Right lobe of liver (tissue), 6 donors: Measurements from ENCODE around the gene CD300E. TPM values are rescaled to one million over a fixed set of nuclear protein-coding genes. Genes with fewer than 3 reads are reported as not detected.
A peak's percentile ranks its signal among the peaks of the same experiment; 100 is the strongest.
"Not testable (repeated sequence)": the region's sequence is repeated elsewhere in the genome, so short reads cannot be mapped to it uniquely, and the experiment has no call there.

Source experiments
- ATAC-seq, 4 donors: fragments of 200-7000 bp; cut with Tn5 transposase; one replicate each; pipeline ENCODE4 v1.9.1; 2020; ENCODE audit warnings: mild to moderate bottlenecking in 4 of 4, moderate library complexity in 4 of 4
- DNase-seq, 3 donors: peaks; one replicate each; pipeline ENCODE4 v3.0.0-alpha.2; 2020
- H3K27ac ChIP-seq, 3 donors: fragments of 200-600 bp; one replicate each; pipeline ENCODE4 v1.8.0; 2022
- H3K27me3 ChIP-seq, 2 donors: fragments of 200-600 bp; one replicate each; pipeline ENCODE4 v1.8.0; 2022
- H3K36me3 ChIP-seq, 4 donors: fragments of 200-600 bp; sonication (generic) in 1 of 4; one replicate each; pipeline versions ENCODE4 v1.5.1 to v1.8.0; 2017 to 2022; ENCODE audit warnings: control low read depth in 1 of 4
- H3K4me1 ChIP-seq, 4 donors: fragments of 200-600 bp; sonication (generic) in 1 of 4; one replicate each; pipeline versions ENCODE4 v1.5.1 to v1.8.0; 2017 to 2022; ENCODE audit warnings: control low read depth in 1 of 4
- H3K4me3 ChIP-seq, 3 donors: fragments of 200-600 bp; one replicate each; pipeline ENCODE4 v1.8.0; 2022
- H3K9me3 ChIP-seq, 4 donors: fragments of 200-600 bp; sonication (generic) in 1 of 4; one replicate each; pipeline versions ENCODE4 v1.5.1 to v1.8.0; 2017 to 2022; ENCODE audit warnings: control low read depth in 1 of 4
- CTCF ChIP-seq, 4 donors: fragments of 200-600 bp in 3 of 4; fragments of 450-650 bp in 1 of 4; IDR thresholded peaks; one replicate each; pipeline versions ENCODE4 v1.5.1 to v1.8.0; 2016 to 2022; ENCODE audit warnings: antibody characterized with exemption in 4 of 4, mild to moderate bottlenecking in 2 of 4
- POLR2A ChIP-seq: fragments of 450-650 bp; IDR thresholded peaks from one replicate; pipeline ENCODE4 v1.6.1; 2017; ENCODE audit warnings: antibody characterized with exemption, mild to moderate bottlenecking
- WGBS: methylation state at CpG from one replicate; pipeline ENCODE4 v1.1.6; 2018; ENCODE audit warnings: low coverage, low lambda C conversion rate; ENCODE audit not compliant: insufficient coverage; ENCODE audit errors: missing lambda C conversion rate; 5-methylcytosine and 5-hydroxymethylcytosine counted together
- intact Hi-C, 2 donors: fragments of 100-400 bp; cut with DNase I; formaldehyde crosslinking; loops; one replicate each; pipeline versions ENCODE4 v1.11.2 to v1.14.1; 2022
- total RNA-seq, 6 experiments: library from RNA; depleted of rRNA in 2 of 6; stranded (reverse); fragments of >200 nt in 2 of 6; fragmentation: NEBNext Ultra II Directional in 3 of 6; extraction: Animal tissue kit (Norgen Biotek cat#: 25700) in 3 of 6; gene quantifications; one replicate each; pipeline versions ENCODE4 v1.1.0 to v1.2.4, GENCODE V29; 2016 to 2023
- donor health status: DM: no; HTN: yes; CAD: no.
- donor health status: DM: no; HTN: no; CAD: no.
- donor health status: DM: no; HTN: no; CAD: no.
- donor health status: DM: no; HTN: yes; CAD: no.
- donor health status: DM: no; HTN: yes; CAD: no.

Gene CD300E
- total RNA-seq, 6 experiments from 2014 or later = 0.07 to 0.91 (median 0.34) TPM

DNA sequence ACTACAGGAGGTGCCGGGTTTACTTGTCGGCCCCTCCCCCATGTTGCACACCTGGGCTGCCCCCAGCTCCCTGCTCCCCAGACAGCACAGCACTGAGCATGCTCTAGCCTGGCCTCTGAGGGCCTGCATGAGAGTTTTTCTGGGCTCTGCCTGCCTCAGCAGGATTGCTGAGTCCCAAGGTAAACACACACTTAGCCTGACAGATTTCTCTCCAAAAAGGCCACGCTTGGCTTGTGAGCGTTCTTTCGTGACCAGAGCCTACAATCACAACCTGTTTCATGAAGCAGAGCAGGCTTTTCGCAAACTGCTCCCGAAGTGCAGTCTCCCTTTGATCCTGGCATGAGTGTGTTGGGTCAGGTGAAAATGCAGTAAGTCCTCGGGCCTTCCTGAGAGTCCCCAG is 9.8 kb upstream of the CD300E start:
- H3K27ac ChIP-seq = no peak overlapping the region
- H3K9me3 ChIP-seq = no peaks in the 10 kb centered on the region
- H3K36me3 ChIP-seq = no peaks in the 10 kb centered on the region
- DNase-seq (no peak), ATAC-seq (no peak)
- no peaks in the 10 kb centered on the region for H3K27me3 ChIP-seq
- intact Hi-C loops = no loop called here
- no peaks in the 10 kb centered on the region for H3K4me1 ChIP-seq
- no peak overlapping the region for H3K4me3 ChIP-seq
- TF ChIP-seq POLR2A = no peak
- no peak for TF ChIP-seq CTCF (IDR thresholded peaks at IDR 0.05)
- WGBS = no CpG with 5 or more reads among the region's 8 CpGs

DNA sequence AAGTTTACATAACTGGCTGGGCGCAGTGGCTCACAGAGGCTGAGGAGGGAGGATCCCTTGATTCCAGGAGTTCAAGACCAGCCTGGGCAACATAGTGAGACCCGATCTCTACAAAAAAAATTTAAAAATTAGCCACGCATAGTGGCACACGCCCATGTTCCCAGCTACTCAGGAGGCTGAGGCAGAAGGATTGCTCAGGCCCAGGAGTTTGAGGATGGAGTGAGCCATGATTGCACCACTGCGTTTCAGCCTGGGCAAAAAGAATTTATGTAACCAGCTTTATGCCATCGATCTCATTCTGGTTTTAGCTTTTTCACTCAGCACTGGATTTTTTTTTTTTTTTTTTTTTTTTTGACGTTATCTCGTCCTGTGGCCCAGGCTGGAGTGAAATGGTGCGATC is 9.1 kb upstream of the CD300E start:
- intact Hi-C loops = no loop called here
- no peak overlapping the region for H3K27ac ChIP-seq
- 51% methylated on average over 9 of the region's 9 CpGs for WGBS

DNA sequence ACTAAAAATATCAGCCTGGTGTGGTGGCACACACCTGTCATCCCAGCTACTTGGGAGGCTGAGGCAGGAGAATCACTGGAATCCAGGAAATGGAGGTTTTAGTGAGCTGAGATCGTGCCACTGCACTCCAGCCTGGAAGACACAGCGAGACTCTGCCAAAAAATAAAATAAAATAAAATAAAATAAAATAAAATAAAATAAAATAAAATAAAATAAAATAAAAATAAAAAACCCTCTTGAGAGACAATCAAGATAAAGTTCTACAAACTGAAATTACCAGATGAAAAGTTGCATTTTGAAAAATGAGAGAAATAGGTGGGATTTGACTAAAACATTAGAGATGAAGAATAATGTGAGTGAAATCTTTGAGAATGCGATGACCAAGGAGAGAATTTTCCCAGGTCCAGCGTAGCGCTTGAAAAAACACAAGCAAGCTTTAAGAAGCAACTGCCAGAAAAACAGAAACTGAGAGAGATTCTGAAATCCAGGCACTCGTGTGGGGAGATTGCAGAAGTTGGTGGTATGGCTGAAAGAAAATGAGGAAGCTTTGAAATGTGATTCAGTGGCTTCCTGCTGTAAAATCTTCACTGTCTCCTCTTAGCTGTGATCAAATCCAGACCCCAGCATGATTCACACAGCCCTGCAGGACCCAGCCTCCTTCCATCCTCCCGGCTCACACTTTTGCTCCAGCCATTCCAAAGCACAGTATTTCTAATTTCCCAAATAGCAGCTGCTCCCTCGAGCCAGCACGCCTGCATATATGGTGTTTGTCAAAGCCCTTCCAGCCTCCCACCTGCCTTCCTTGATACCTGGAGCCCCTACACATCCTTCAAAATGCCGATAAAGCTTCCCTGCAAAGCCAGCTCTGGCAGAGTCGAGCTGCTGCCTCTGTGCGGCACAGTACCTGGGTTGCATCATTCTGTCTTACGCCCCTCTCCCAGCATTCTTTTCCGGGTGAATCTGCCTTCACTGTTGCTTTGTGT is 8.2 kb upstream of the CD300E start:
- ATAC-seq = peak; percentile 31 to 67 (median 56)

More for the DNA sequence above, 9.1 kb upstream of the CD300E start:
- Histone ChIP-seq H3K4me1 (no peaks in the 10 kb centered on the region), H3K4me3 (no peak overlapping the region), H3K36me3 (no peaks in the 10 kb centered on the region), H3K9me3 (no peaks in the 10 kb centered on the region), H3K27me3 (no peaks in the 10 kb centered on the region)
- ATAC-seq = no peak
- TF ChIP-seq POLR2A (no peak), CTCF (IDR thresholded peaks at IDR 0.05) (no peak)
- DNase-seq = no peak

GRCh38 chr17:74630251-74630650 is 6.7 kb upstream of the CD300E start:
- DNase-seq, H3K36me3 ChIP-seq, H3K27ac ChIP-seq, H3K27me3 ChIP-seq, H3K4me3 ChIP-seq, H3K9me3 ChIP-seq, H3K4me1 ChIP-seq, ATAC-seq, intact Hi-C loops: not testable (repeated sequence)
- WGBS = 60% methylated on average over 13 of the region's 14 CpGs

More for the DNA sequence above, 8.2 kb upstream of the CD300E start:
- Histone ChIP-seq H3K27me3 (no peaks in the 10 kb centered on the region), H3K36me3 (no peaks in the 10 kb centered on the region), H3K27ac (no peak overlapping the region), H3K9me3 (no peaks in the 10 kb centered on the region), H3K4me1 (no peaks in the 10 kb centered on the region), H3K4me3 (no peak overlapping the region)
- no peak for DNase-seq
- intact Hi-C loops = no loop called here
- TF ChIP-seq CTCF (IDR thresholded peaks at IDR 0.05) (no peak), POLR2A (no peak)
- WGBS = 20% methylated on average over 12 of the region's 14 CpGs

DNA sequence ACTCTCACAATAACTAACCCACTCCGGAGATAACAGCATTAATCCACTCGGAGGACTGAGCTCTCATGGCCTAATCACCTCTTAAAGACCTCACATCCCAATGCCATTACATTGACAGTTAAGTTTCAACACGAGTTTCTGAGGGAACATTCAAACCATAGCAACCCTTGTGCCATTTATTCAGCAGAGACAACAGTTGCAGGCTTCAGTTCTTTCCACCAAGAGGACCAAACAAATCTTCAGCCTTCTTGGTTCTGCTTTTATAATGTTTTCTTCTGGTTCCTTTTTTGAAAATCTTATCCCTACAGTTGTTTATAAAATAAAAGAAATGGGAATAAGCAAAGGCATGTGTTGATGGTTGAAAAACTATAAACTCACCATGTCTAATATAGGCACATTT is 2.1 kb upstream of the CD300E start:
- Histone ChIP-seq H3K27me3 (no peaks in the 10 kb centered on the region), H3K27ac (no peak overlapping the region), H3K9me3 (no peaks in the 10 kb centered on the region), H3K4me1 (no peaks in the 10 kb centered on the region), H3K4me3 (no peak overlapping the region), H3K36me3 (no peaks in the 10 kb centered on the region)
- TF ChIP-seq CTCF (IDR thresholded peaks at IDR 0.05) (no peak), POLR2A (no peak)
- DNase-seq (no peak), ATAC-seq (no peak)
- intact Hi-C loops = no loop called here
- 23% methylated on average over 2 of the region's 3 CpGs for WGBS
